ENCODE measurements around the gene PFKM.
"Not testable (repeated sequence)": the region's sequence is repeated elsewhere in the genome, so short reads cannot be mapped to it uniquely, and the experiment has no call there.

PFKM gene

GRCh38 chr12:48119078-48119833, at the start of gene PFKM:
TSS of gene PFKM (plus strand) at chr12:48119364. CDS start at chr12:48122775, 3,411 bp downstream.
- DNase-seq = peak; percentile 7

- no peak for DNase-seq
Measured at GRCh38 chr12:48070033-48070432, 49.1 kb upstream of the PFKM start.

- no peak for DNase-seq
Measured at GRCh38 chr12:48070731-48071130, 48.4 kb upstream of the PFKM start.

GRCh38 chr12:48071808-48072207, 47.4 kb upstream of the PFKM start:
- DNase-seq = no peak

- no peak for DNase-seq
Measured at GRCh38 chr12:48072266-48072665, 46.9 kb upstream of the PFKM start.

- no peak for DNase-seq
Measured at GRCh38 chr12:48074266-48074665, 44.9 kb upstream of the PFKM start.

GRCh38 chr12:48075832-48076231, 43.3 kb upstream of the PFKM start:
- no peak for DNase-seq

- DNase-seq = no peak
Measured at GRCh38 chr12:48077111-48077510, 42.1 kb upstream of the PFKM start.

- peak; percentile 31 for DNase-seq
Measured at GRCh38 chr12:48078901-48079300, 40.3 kb upstream of the PFKM start.

- DNase-seq = no peak
Measured at GRCh38 chr12:48080285-48080684, 38.9 kb upstream of the PFKM start.

GRCh38 chr12:48080821-48081220, 38.3 kb upstream of the PFKM start:
- DNase-seq = no peak

GRCh38 chr12:48084066-48084465, 35.1 kb upstream of the PFKM start:
- no peak for DNase-seq

GRCh38 chr12:48084841-48085460, 34.2 kb upstream of the PFKM start:
- peak; percentile 66 for DNase-seq

- no peak for DNase-seq
Measured at GRCh38 chr12:48086327-48086726, 32.8 kb upstream of the PFKM start.

GRCh38 chr12:48092611-48093010, 26.6 kb upstream of the PFKM start:
- DNase-seq = no peak

- DNase-seq = no peak
Measured at GRCh38 chr12:48104531-48104930, 14.6 kb upstream of the PFKM start.

GRCh38 chr12:48105321-48105866, 13.8 kb upstream of the PFKM start:
- DNase-seq = no peak

- DNase-seq = peak; percentile 83
Measured at GRCh38 chr12:48105867-48106680, 13.1 kb upstream of the PFKM start, which contains the start of gene SENP1. TSS of gene SENP1 (minus strand) at chr12:48106079. CDS start at chr12:48101472, 4,607 bp downstream.

- no peak for DNase-seq
Measured at GRCh38 chr12:48106681-48107613, 12.2 kb upstream of the PFKM start.

- no peak for DNase-seq
Measured at GRCh38 chr12:48109424-48109823, 9.7 kb upstream of the PFKM start.

GRCh38 chr12:48110691-48111311, 8.4 kb upstream of the PFKM start:
- no peak for DNase-seq

- not testable (repeated sequence) for DNase-seq
Measured at GRCh38 chr12:48111312-48111693, 7.9 kb upstream of the PFKM start.

All from MV-4-11 (cell line).